ENCODE measurements around the gene AFF3.

DNA sequence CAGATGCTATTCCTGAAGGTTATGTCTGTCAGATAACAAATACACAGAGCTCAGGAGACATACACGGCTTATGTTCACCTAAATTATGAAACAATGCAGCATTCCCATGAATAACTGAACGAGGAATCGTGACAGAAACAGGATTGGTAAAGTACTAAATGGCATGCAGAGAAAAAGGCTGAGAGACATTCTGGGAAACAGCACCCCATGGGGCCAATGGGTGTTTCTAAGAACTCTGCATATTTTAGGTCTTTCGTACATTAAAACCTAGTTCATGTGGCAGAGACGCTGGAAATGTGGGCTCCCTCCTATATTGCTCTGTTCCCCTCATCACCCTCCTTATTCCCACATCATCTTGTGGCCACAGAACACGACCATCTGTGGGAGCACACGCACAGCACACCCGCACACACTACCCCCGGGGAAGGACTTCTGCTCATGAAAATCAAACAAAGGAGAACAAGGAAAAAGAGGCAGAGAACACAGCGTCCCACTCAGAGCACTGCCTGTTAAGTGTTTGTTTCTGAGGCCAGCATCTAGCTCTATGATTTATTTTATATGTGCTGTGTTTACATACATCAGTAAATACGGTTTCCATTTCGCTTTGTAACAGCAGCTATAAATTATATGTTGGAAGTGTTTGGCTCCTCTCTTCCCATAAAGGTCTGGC, 143.6 kb downstream of the AFF3 start:
- TF ChIP-seq, protein P1, sequence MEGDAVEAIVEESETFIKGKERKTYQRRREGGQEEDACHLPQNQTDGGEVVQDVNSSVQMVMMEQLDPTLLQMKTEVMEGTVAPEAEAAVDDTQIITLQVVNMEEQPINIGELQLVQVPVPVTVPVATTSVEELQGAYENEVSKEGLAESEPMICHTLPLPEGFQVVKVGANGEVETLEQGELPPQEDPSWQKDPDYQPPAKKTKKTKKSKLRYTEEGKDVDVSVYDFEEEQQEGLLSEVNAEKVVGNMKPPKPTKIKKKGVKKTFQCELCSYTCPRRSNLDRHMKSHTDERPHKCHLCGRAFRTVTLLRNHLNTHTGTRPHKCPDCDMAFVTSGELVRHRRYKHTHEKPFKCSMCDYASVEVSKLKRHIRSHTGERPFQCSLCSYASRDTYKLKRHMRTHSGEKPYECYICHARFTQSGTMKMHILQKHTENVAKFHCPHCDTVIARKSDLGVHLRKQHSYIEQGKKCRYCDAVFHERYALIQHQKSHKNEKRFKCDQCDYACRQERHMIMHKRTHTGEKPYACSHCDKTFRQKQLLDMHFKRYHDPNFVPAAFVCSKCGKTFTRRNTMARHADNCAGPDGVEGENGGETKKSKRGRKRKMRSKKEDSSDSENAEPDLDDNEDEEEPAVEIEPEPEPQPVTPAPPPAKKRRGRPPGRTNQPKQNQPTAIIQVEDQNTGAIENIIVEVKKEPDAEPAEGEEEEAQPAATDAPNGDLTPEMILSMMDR (IDR thresholded peaks at IDR 0.05; ENCODE audit: extremely low read depth in 1 of 2, insufficient read depth in 1 of 2, low read depth in 1 of 2, low read length in 2 of 2), result no peak
- no peak for TF ChIP-seq POLR2A (IDR thresholded peaks at IDR 0.05; ENCODE audit: low read depth, low read length)
- no peak for TF ChIP-seq POLR2AphosphoS5 (IDR thresholded peaks at IDR 0.05; ENCODE audit: insufficient read depth, low read depth, low read length)
- TF ChIP-seq, protein P2, sequence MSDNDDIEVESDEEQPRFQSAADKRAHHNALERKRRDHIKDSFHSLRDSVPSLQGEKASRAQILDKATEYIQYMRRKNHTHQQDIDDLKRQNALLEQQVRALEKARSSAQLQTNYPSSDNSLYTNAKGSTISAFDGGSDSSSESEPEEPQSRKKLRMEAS (IDR thresholded peaks at IDR 0.05; ENCODE audit: insufficient read depth, insufficient read length), result no peak
